PC-9 (cell line): ENCODE results near the gene CNGB1. TPM values are rescaled to one million over a fixed set of nuclear protein-coding genes. Genes with fewer than 3 reads are reported as not detected.

Experiments
- BruUV-seq: library from RNA; stranded (reverse); fragments of 400-500 nt; replicated peaks from 2 replicates; lab custom pipeline; 2021; lab: Mats Ljungman, UMichigan
- CTCF ChIA-PET: fragments of 300-600 bp; sonication (Branson Sonifier 250); formaldehyde crosslinking; loops from one replicate; lab custom pipeline; 2022; ENCODE audit warnings: antibody characterized with exemption; lab: Charles Lee
- POLR2A ChIA-PET: fragments of 300-600 bp; sonication (Branson Sonifier 250); formaldehyde crosslinking; loops from one replicate; lab custom pipeline; 2022; ENCODE audit warnings: antibody characterized with exemption; ENCODE audit not compliant: unreplicated experiment; lab: Charles Lee
- DNase-seq, 2 experiments: peaks; one replicate each; pipeline versions ENCODE4 v3.0.0 to v3.0.0-alpha.2; 2015 to 2022; ENCODE audit warnings: mixed read lengths in 1 of 2
- H2AFZ ChIP-seq: fragments of 200-600 bp; sonication (generic); 2 replicates; pipeline ENCODE4 v1.8.1; 2017; ENCODE audit warnings: antibody characterized with exemption
- H3F3A ChIP-seq: fragments of 200-600 bp; sonication (generic); 2 replicates; pipeline ENCODE4 v1.8.1; 2017; ENCODE audit warnings: antibody characterized with exemption, mild to moderate bottlenecking, low read depth; ENCODE audit not compliant: insufficient read depth
- H3K27ac ChIP-seq: fragments of 200-600 bp; sonication (generic); 2 replicates; pipeline ENCODE4 v1.6.1; 2016; ENCODE audit warnings: mixed run types
- H3K27me3 ChIP-seq: fragments of 200-600 bp; sonication (generic); 2 replicates; pipeline ENCODE4 v1.6.1; 2016; ENCODE audit warnings: low read depth, mixed run types; ENCODE audit not compliant: insufficient read depth
- H3K36me3 ChIP-seq: fragments of 200-600 bp; sonication (generic); 2 replicates; pipeline ENCODE4 v1.6.1; 2016; ENCODE audit warnings: low read depth, mixed run types
- H3K4me1 ChIP-seq: fragments of 200-600 bp; sonication (generic); replicated peaks from 2 replicates; pipeline ENCODE4 v1.6.1; 2016; ENCODE audit warnings: mixed run types; ENCODE audit not compliant: insufficient read depth
- H3K4me2 ChIP-seq: fragments of 200-600 bp; sonication (generic); 2 replicates; pipeline ENCODE4 v1.6.1; 2017; ENCODE audit warnings: mixed run types
- H3K4me3 ChIP-seq: fragments of 200-600 bp; sonication (generic); 2 replicates; pipeline ENCODE4 v1.6.1; 2016; ENCODE audit warnings: mixed run types
- H3K79me2 ChIP-seq: fragments of 200-600 bp; sonication (generic); 2 replicates; pipeline ENCODE4 v1.6.1; 2017; ENCODE audit warnings: low read depth, mixed run types
- H3K9me2 ChIP-seq: fragments of 200-600 bp; sonication (generic); 2 replicates; pipeline ENCODE4 v1.8.1; 2017; ENCODE audit warnings: mild to moderate bottlenecking; ENCODE audit not compliant: insufficient read depth
- H3K9me3 ChIP-seq: fragments of 200-600 bp; sonication (generic); 2 replicates; pipeline ENCODE4 v1.8.1; 2016; ENCODE audit warnings: low read depth; ENCODE audit not compliant: insufficient read depth
- H4K20me1 ChIP-seq: fragments of 200-600 bp; sonication (generic); 2 replicates; pipeline ENCODE4 v1.8.1; 2017; ENCODE audit not compliant: insufficient read depth
- EZH2 ChIP-seq: fragments of 200-600 bp; sonication (generic); IDR thresholded peaks from 2 replicates; pipeline ENCODE4 v1.8.0; 2017; ENCODE audit warnings: antibody characterized with exemption, low read depth
- intact Hi-C: fragments of 100-400 bp; cut with micrococcal nuclease; formaldehyde crosslinking; loops from one replicate; pipeline ENCODE4 v1.10.0; 2022; ENCODE audit not compliant: unreplicated experiment
- total RNA-seq: library from RNA; stranded (reverse); gene quantifications from 2 replicates; pipeline ENCODE4 v1.2.3, GENCODE V29; 2021
- TF ChIP-seq, protein P1 (sequence below): fragments of 200-600 bp; sonication (generic); conservative IDR thresholded peaks from 2 replicates; pipeline ENCODE4 v1.6.1; 2017; ENCODE audit warnings: mixed run types, antibody characterized with exemption, mild to moderate bottlenecking, moderate library complexity

CNGB1 gene
- total RNA-seq, 1 experiment from 2014 or later: 1.1 TPM

DNA sequence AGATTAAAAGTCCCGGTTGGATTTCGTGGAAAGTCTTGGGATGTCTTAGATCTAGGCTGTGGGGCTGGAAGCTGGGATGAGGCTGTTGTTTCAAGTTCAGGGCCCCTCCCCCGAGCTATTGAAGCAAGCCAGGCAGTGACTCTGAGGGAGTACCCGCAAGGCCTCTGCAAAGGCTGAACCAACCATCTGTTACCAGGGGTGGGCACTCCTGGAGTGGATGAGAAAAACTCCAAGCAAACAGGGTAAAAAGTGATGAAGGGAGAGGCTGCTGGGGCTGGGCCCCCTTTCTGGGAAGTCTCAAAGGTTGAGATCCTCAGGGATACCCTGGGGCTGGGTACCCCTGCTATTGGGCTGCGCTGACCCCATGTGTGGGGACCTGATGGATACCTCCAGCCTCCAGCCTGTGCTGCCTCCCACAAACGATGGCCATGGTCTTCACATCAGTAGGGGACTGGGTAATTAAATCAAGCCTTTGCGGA is 86.2 kb downstream of the CNGB1 start:
- CTCF ChIA-PET: interaction anchor here (0.6 kb wide), 1 partner anchor 287 kb away, joined by 4 read pairs; no protein-coding TSS in a partner anchor
- no peak overlapping the region for H3K27ac ChIP-seq

DNA sequence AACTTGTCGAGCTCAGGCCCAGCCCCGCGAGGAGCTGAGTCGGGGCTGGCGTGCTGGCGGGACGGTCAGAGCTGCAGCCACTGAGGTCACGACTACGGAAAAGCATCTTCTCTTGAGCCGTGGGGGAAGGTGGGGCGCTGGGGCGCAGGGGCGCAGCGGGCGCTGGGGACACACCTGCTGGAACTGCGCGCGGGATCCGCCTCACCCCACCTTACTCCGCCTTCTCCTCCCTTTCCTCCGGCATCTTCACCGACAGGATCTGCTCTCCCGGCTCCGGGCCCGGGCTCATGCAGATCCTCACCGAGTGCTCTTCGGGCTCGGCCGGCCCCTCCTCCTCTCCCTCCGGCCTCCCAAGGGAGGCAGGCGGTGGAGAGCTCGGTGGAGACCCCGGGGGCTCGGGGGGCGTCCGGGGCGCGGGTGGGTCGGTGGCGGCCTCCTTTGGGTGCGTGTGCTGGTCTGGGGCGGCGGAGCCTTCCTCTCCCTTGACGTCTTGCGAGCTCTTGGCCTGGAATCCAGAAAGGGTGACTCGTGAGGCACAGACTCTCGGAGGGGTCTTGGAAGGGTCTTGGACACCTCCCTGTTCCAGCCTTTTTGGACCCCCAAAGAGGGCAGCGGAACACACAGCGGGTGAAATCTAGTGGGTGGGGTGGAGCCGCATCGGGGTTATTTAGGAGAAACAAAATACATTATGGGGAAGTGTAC is 86.8 kb downstream of the CNGB1 start:
- Histone ChIP-seq H3K4me1 (no peaks in the 10 kb centered on the region), H3K27ac (no peak overlapping the region), H3K9me2 (no peaks in the 10 kb centered on the region), H3K9me3 (no peaks in the 10 kb centered on the region), H3F3A (0 out of 2 replicates have a peak, but pooled peaks cover under 1% of the 10 kb centered on the region), H3K4me2 (no peak overlapping the region), H3K36me3 (no peaks in the 10 kb centered on the region), H4K20me1 (no peaks in the 10 kb centered on the region), H3K79me2 (no peaks in the 10 kb centered on the region), H3K4me3 (no peak overlapping the region), H3K27me3 (no peaks in the 10 kb centered on the region), H2AFZ (no peak overlapping the region)
- TF ChIP-seq EZH2: no peak
- TF ChIP-seq, protein P1, sequence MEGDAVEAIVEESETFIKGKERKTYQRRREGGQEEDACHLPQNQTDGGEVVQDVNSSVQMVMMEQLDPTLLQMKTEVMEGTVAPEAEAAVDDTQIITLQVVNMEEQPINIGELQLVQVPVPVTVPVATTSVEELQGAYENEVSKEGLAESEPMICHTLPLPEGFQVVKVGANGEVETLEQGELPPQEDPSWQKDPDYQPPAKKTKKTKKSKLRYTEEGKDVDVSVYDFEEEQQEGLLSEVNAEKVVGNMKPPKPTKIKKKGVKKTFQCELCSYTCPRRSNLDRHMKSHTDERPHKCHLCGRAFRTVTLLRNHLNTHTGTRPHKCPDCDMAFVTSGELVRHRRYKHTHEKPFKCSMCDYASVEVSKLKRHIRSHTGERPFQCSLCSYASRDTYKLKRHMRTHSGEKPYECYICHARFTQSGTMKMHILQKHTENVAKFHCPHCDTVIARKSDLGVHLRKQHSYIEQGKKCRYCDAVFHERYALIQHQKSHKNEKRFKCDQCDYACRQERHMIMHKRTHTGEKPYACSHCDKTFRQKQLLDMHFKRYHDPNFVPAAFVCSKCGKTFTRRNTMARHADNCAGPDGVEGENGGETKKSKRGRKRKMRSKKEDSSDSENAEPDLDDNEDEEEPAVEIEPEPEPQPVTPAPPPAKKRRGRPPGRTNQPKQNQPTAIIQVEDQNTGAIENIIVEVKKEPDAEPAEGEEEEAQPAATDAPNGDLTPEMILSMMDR: no peak
- ChIA-PET CTCF (interaction anchor here (0.6 kb wide), 2 partner anchors 219 to 287 kb away, joined by 4 to 6 read pairs; no protein-coding TSS in a partner anchor), POLR2A (no interaction called here)
- intact Hi-C loops: no loop called here
- BruUV-seq: no TSS peak
- no peak for DNase-seq

More for the DNA sequence above, 86.2 kb downstream of the CNGB1 start:
- Histone ChIP-seq H3K9me2 (no peaks in the 10 kb centered on the region), H3K36me3 (no peaks in the 10 kb centered on the region), H3K27me3 (no peaks in the 10 kb centered on the region), H3F3A (peaks cover 4% of the 10 kb centered on the region; the same call in 1 of the 2 replicates), H3K4me1 (peaks cover 2% of the 10 kb centered on the region), H3K79me2 (no peaks in the 10 kb centered on the region), H3K9me3 (no peaks in the 10 kb centered on the region), H4K20me1 (no peaks in the 10 kb centered on the region), H2AFZ (no peak overlapping the region), H3K4me3 (no peak overlapping the region), H3K4me2 (no peak overlapping the region)
- no peak for TF ChIP-seq EZH2
- TF ChIP-seq, protein P1: no peak
- DNase-seq: no peak
- POLR2A ChIA-PET: no interaction called here
- intact Hi-C loops: no loop called here
- no TSS peak for BruUV-seq

DNA sequence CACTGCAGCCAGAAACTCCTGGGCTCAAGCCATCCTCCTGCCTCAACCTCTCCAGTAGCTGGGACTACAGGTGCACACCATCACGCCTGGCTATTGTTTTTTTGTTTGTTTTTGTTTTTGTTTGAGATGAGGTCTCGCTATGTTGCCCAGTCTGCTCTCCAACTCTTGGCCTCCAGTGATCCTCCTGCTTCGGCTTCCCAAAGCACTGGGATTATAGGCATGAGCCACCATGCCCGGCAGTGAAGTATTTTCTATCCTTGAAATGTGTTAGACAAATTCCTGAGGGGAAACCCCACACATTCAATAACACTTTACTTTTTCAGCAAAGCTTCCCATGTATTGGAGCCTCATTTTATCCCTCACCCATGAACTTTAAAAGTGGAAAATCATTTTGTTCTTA is 87.4 kb downstream of the CNGB1 start:
- no peaks in the 10 kb centered on the region for H3K9me3 ChIP-seq
- H3K27me3 ChIP-seq: no peaks in the 10 kb centered on the region
- H3K79me2 ChIP-seq: no peaks in the 10 kb centered on the region
- H3K4me1 ChIP-seq: no peaks in the 10 kb centered on the region
- H3K36me3 ChIP-seq: no peaks in the 10 kb centered on the region
- H4K20me1 ChIP-seq: no peaks in the 10 kb centered on the region
- H3F3A ChIP-seq: no peaks in the 10 kb centered on the region
- no peak overlapping the region for H3K4me2 ChIP-seq
- ChIA-PET POLR2A (no interaction called here), CTCF (interaction anchor here (0.6 kb wide), 1 partner anchor 219 kb away, joined by 6 read pairs; no protein-coding TSS in a partner anchor)
- no peaks in the 10 kb centered on the region for H3K9me2 ChIP-seq
- H3K4me3 ChIP-seq: no peak overlapping the region
- no peak overlapping the region for H3K27ac ChIP-seq
- H2AFZ ChIP-seq: no peak overlapping the region
- intact Hi-C loops: no loop called here
- no TSS peak for BruUV-seq
- DNase-seq: no peak
- no peak for TF ChIP-seq EZH2
- TF ChIP-seq, protein P1: no peak
